Suprapubic skin (tissue), 4 donors: Measurements from ENCODE around the gene SND1. TPM values are rescaled to one million over a fixed set of nuclear protein-coding genes. Genes with fewer than 3 reads are reported as not detected.

ENCODE experiments used
- DNase-seq, 2 donors: peaks; one replicate each; pipeline ENCODE4 v3.0.0-alpha.2; 2019; ENCODE audit warnings: low spot score in 2 of 2
- H3K27ac ChIP-seq: fragments of 200-600 bp; sonication (generic); one replicate; pipeline ENCODE4 v1.5.1; 2019
- H3K27me3 ChIP-seq: fragments of 200-600 bp; sonication (generic); one replicate; pipeline ENCODE4 v1.5.1; 2019
- H3K36me3 ChIP-seq: fragments of 200-600 bp; sonication (generic); one replicate; pipeline ENCODE4 v1.5.1; 2019
- H3K4me1 ChIP-seq: fragments of 200-600 bp; sonication (generic); one replicate; pipeline ENCODE4 v1.5.1; 2019
- H3K4me3 ChIP-seq: fragments of 200-600 bp; sonication (generic); one replicate; pipeline ENCODE4 v1.5.1; 2019; ENCODE audit warnings: mild to moderate bottlenecking
- H3K9me3 ChIP-seq: fragments of 200-600 bp; sonication (generic); one replicate; pipeline ENCODE4 v1.5.1; 2019
- EP300 ChIP-seq: sonication (generic); formaldehyde crosslinking; IDR thresholded peaks from one replicate; pipeline ENCODE4 v1.6.1; 2017; ENCODE audit warnings: antibody characterized with exemption
- POLR2A ChIP-seq, 2 donors: fragments of 450-650 bp; IDR thresholded peaks; one replicate each; pipeline ENCODE4 v1.6.1; 2017; ENCODE audit warnings: antibody characterized with exemption in 2 of 2, mild to moderate bottlenecking in 2 of 2, moderate library complexity in 2 of 2
- POLR2AphosphoS5 ChIP-seq, 3 donors: sonication (generic); formaldehyde crosslinking; IDR thresholded peaks; one replicate each; pipeline ENCODE4 v1.6.1; 2017; ENCODE audit warnings: antibody characterized with exemption in 3 of 3
- WGBS: methylation state at CpG from one replicate; pipeline ENCODE4 v1.1.5; 2018; 5-methylcytosine and 5-hydroxymethylcytosine counted together
- total RNA-seq, 4 donors: library from RNA; depleted of rRNA; stranded (reverse); fragments of >200 nt; gene quantifications; one replicate each; pipeline ENCODE4 v1.1.0, GENCODE V29; 2016
- TF ChIP-seq, protein P1 (sequence below), 2 donors: fragments of 200-600 bp in 1 of 2; fragments of 450-650 bp in 1 of 2; sonication (generic) in 1 of 2; IDR thresholded peaks; one replicate each; pipeline ENCODE4 v1.5.1; 2016 to 2019; ENCODE audit warnings: antibody characterized with exemption in 2 of 2, mild to moderate bottlenecking in 1 of 2, moderate library complexity in 1 of 2

Gene SND1
- total RNA-seq, 4 donors from 2014 or later, result 72.2 to 99.8 (median 77.2) TPM

GRCh38 chr7:127754457-127754856 lies 102.5 kb downstream of the SND1 start:
- DNase-seq, result no peak
- TF ChIP-seq POLR2AphosphoS5 (IDR thresholded peaks at IDR 0.05) (no peak), EP300 (no peak)

GRCh38 chr7:127755521-127755920 lies 103.5 kb downstream of the SND1 start:
- WGBS, result 86% methylated on average over 6 of the region's 6 CpGs
- TF ChIP-seq POLR2AphosphoS5 (IDR thresholded peaks at IDR 0.05) (no peak), EP300 (no peak), POLR2A (IDR thresholded peaks at IDR 0.05) (no peak)
- TF ChIP-seq, protein P1, sequence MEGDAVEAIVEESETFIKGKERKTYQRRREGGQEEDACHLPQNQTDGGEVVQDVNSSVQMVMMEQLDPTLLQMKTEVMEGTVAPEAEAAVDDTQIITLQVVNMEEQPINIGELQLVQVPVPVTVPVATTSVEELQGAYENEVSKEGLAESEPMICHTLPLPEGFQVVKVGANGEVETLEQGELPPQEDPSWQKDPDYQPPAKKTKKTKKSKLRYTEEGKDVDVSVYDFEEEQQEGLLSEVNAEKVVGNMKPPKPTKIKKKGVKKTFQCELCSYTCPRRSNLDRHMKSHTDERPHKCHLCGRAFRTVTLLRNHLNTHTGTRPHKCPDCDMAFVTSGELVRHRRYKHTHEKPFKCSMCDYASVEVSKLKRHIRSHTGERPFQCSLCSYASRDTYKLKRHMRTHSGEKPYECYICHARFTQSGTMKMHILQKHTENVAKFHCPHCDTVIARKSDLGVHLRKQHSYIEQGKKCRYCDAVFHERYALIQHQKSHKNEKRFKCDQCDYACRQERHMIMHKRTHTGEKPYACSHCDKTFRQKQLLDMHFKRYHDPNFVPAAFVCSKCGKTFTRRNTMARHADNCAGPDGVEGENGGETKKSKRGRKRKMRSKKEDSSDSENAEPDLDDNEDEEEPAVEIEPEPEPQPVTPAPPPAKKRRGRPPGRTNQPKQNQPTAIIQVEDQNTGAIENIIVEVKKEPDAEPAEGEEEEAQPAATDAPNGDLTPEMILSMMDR (IDR thresholded peaks at IDR 0.05), result no peak
- H3K36me3 ChIP-seq, result no peaks in the 10 kb centered on the region
- no peaks in the 10 kb centered on the region for H3K9me3 ChIP-seq
- H3K27ac ChIP-seq, result no peak overlapping the region
- no peak for DNase-seq
- no peaks in the 10 kb centered on the region for H3K27me3 ChIP-seq
- no peak overlapping the region for H3K4me3 ChIP-seq
- H3K4me1 ChIP-seq, result no peaks in the 10 kb centered on the region

More at GRCh38 chr7:127754457-127754856, 102.5 kb downstream of the SND1 start:
- Histone ChIP-seq H3K27me3 (no peaks in the 10 kb centered on the region), H3K4me1 (no peaks in the 10 kb centered on the region), H3K27ac (no peak overlapping the region), H3K4me3 (no peak overlapping the region), H3K36me3 (no peaks in the 10 kb centered on the region), H3K9me3 (no peaks in the 10 kb centered on the region)

DNA sequence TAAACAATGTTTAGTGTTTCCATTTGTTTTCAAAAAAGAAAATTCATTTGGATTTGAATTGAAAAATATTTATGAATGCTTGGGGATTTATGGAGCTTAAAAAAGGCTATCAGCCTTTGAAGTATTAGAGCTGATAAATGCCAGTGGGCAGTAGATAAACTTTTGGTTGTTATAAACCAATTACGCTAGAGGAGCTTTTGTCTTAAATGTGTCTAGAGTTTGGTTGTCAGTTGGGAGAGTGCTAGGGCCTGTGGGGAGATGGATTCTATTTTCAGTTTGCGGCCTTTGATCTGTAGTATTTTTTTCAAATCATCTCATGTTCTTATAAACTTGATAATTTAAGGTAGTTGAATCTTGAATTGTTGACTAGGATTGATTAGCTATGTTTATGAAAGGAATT lies 104.0 kb downstream of the SND1 start:
- DNase-seq, result no peak
- Histone ChIP-seq H3K36me3 (no peaks in the 10 kb centered on the region), H3K4me1 (no peaks in the 10 kb centered on the region), H3K4me3 (no peak overlapping the region), H3K27ac (no peak overlapping the region), H3K27me3 (no peaks in the 10 kb centered on the region), H3K9me3 (no peaks in the 10 kb centered on the region)
- 93% methylated on average over 2 of the region's 2 CpGs for WGBS
- TF ChIP-seq POLR2A (IDR thresholded peaks at IDR 0.05), result no peak

- H3K4me3 ChIP-seq, result no peak overlapping the region
- H3K36me3 ChIP-seq, result no peaks in the 10 kb centered on the region
- no peak for DNase-seq
- no peaks in the 10 kb centered on the region for H3K27me3 ChIP-seq
- 100% methylated on average over 1 of the region's 1 CpG for WGBS
- TF ChIP-seq EP300, result no peak
- no peak for TF ChIP-seq POLR2A (IDR thresholded peaks at IDR 0.05)
- no peak for TF ChIP-seq POLR2AphosphoS5 (IDR thresholded peaks at IDR 0.05)
- TF ChIP-seq, protein P1 (IDR thresholded peaks at IDR 0.05), result no peak
- H3K27ac ChIP-seq, result no peak overlapping the region
- no peaks in the 10 kb centered on the region for H3K4me1 ChIP-seq
- H3K9me3 ChIP-seq, result no peaks in the 10 kb centered on the region
Measured at GRCh38 chr7:127758105-127758504, 106.1 kb downstream of the SND1 start.

DNA sequence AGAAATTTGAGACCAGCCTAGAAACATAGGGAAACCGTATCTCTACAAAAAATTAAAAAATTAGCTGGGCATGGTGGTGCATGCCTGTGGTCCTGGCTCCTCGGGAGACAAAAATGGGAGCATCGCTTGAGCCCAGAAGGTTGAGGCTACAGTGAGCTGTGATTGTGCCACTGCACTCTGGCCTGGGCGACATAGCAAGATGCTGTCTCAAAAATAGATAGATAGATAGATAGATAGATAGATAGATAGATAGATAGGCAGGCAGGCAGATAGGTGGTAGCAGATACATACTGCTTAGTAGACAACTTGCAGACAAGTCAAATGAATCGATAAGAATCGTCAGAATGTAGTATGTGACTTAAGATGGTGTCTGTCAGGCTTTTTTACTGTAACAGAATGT lies 106.9 kb downstream of the SND1 start:
- Histone ChIP-seq H3K27ac (no peak overlapping the region), H3K27me3 (no peaks in the 10 kb centered on the region), H3K4me1 (no peaks in the 10 kb centered on the region), H3K36me3 (no peaks in the 10 kb centered on the region), H3K4me3 (no peak overlapping the region), H3K9me3 (no peaks in the 10 kb centered on the region)
- TF ChIP-seq, protein P1 (IDR thresholded peaks at IDR 0.05), result no peak
- 98% methylated on average over 6 of the region's 6 CpGs for whole genome bisulfite sequencing
- no peak for DNase-seq

DNA sequence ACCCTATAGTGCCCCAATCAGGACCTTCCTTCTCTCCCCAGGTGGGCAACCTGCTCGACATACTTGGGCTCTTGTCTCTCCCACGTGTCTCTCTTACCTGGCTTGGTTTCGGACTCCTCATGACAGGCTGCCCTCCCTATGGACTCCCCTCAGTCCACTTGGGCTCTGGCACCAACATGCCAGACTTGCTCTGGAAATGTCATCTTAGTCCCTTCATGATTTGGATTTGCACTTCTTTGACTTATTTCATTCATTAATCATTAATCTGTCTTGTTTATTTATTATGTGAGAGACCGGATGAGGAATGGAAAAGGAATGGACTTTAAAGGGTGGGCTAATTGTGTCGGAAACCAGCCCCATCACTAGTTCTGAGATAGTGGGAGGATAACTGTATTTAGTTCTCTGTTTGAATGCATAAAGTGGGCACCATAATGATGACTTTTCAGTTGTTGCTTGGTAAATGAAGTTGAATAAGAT lies 108.0 kb downstream of the SND1 start:
- no peak overlapping the region for H3K4me3 ChIP-seq
- DNase-seq, result no peak
- no peak overlapping the region for H3K27ac ChIP-seq
- no peaks in the 10 kb centered on the region for H3K9me3 ChIP-seq
- H3K27me3 ChIP-seq, result no peaks in the 10 kb centered on the region
- 96% methylated on average over 5 of the region's 5 CpGs for WGBS
- H3K4me1 ChIP-seq, result no peaks in the 10 kb centered on the region
- no peaks in the 10 kb centered on the region for H3K36me3 ChIP-seq
- TF ChIP-seq POLR2A (IDR thresholded peaks at IDR 0.05) (no peak), EP300 (no peak), POLR2AphosphoS5 (IDR thresholded peaks at IDR 0.05) (no peak)
- TF ChIP-seq, protein P1 (IDR thresholded peaks at IDR 0.05), result no peak
